GM19025 (cell line): ENCODE data around the gene SLC39A11.
"Not testable (repeated sequence)": the region's sequence is repeated elsewhere in the genome, so short reads cannot be mapped to it uniquely, and the experiment has no call there.

Experiments
- ATAC-seq: cut with Tn5 transposase; IDR thresholded peaks from one replicate; pipeline ENCODE4 v1.9.1; 2021; ENCODE audit warnings: mild to moderate bottlenecking, low read depth, moderate library complexity; ENCODE audit not compliant: unreplicated experiment

Gene SLC39A11

GRCh38 chr17:72930031-72930430 is 162.5 kb downstream of the SLC39A11 start:
- ATAC-seq, result no peak

DNA sequence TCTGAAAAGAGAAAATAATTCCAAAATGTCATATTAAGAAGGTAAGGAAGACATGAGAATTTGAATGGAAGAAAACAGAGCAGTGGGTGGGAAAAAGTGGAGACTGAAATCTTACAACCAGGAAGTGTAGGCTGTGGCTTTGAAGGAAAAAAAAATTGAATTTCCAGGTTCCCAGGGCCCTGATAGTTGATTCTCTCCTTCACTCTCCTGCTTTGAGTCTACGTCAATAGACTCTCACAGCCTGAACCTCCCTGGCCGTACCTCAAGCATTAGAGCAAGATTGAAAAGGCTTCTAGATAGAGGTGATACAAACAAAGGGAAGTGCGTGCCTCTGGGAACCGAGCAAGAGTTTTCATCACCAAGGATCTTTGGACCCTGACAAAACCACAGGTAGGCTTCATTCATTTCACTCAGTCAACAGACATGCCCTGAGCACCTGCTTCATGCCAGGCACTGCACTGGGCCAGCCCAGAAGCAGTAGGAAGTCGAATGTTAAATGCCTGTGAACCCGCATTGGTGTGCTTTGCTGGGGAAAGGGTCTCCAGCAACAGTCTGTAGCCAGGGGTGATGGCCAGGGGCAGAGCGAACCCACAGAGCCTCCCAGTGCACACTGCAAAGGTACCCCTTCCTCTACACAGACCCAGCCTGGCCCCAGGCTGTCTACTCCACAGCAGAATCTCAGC is 163.9 kb downstream of the SLC39A11 start:
- ATAC-seq, result no peak

- ATAC-seq, result no peak
Measured at GRCh38 chr17:72927760-72928159, 164.7 kb downstream of the SLC39A11 start.

DNA sequence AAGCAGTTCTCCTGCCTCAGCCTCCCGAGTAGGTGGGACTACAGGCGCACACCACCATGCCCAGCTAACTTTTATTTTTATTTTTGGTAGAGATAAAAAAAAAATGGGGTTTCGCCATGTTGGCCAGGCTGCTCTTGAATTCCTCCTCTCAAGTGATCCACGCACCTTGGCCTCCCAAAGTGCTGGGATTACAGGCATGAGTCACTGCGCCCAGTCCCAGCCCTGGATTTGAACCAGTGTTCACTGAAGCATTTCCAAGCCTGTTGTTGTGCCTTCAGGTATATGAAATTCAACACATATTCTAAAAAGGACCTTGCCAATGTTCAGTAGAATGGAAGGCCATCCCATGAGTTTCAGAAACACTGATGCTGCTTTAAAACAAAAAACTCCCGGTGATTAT is 165.3 kb downstream of the SLC39A11 start:
- ATAC-seq, result no peak

DNA sequence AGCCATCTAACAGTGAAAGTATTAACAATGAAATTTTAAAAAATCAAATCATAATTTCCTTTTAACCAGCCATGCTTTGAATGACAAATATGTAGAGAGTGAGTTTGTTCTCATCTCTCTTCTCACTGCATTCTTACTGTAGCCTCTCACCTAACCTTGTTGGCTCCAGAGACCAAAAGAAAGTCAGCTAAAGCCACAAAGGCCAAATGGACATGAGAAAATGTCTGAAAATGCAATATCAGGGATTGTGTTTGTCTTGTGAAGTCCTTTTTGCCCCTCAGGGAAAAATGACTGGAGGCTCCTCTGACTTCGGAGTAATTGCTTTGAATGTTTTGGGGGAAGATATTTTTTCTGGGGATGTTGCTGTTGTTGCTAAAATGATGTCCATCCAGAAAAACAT is 166.3 kb downstream of the SLC39A11 start:
- ATAC-seq, result no peak

DNA sequence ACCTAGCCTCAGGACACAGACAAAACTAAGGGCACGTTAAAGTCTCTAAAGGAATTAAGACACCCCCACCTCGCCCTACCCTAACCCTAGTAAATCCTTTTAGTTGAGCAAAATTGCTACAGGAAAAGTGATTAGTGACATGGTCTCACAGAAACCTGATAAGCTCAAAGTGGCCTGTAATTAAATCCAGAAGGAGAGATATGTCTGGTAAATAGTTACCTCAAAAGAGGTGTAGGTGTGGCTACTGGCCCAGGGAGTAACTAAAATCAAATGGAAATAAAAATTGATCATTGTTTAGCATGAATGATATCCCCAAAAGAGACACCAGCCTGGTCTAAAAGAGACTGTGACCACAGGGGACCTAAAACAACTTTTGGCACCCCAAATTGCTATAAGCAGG is 168.3 kb downstream of the SLC39A11 start:
- ATAC-seq, result no peak

- no peak for ATAC-seq
Measured at GRCh38 chr17:72922219-72922618, 170.3 kb downstream of the SLC39A11 start.

GRCh38 chr17:72921347-72922054 is 171.0 kb downstream of the SLC39A11 start:
- ATAC-seq, result no peak

DNA sequence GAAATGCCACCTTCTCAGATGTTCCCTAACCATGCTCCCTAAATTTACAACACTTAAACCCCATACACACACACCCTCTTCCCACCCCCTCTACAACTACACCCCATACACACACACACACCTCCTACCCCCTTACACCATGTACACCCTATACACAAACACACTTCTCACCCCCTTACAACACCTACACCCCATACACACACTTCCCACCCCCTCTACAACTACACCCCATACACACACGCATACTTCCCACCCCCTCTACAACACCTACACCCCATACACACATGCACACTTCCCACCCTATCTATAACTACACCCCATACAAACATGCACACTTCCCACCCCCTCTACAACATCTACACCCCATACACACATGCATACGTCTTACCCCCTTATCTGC is 172.0 kb downstream of the SLC39A11 start:
- no peak for ATAC-seq

- no peak for ATAC-seq
Measured at GRCh38 chr17:72916991-72917390, 175.5 kb downstream of the SLC39A11 start.

- ATAC-seq, result no peak
Measured at GRCh38 chr17:72915625-72916081, 176.8 kb downstream of the SLC39A11 start.

- no peak for ATAC-seq
Measured at GRCh38 chr17:72913142-72913682, 179.3 kb downstream of the SLC39A11 start.

DNA sequence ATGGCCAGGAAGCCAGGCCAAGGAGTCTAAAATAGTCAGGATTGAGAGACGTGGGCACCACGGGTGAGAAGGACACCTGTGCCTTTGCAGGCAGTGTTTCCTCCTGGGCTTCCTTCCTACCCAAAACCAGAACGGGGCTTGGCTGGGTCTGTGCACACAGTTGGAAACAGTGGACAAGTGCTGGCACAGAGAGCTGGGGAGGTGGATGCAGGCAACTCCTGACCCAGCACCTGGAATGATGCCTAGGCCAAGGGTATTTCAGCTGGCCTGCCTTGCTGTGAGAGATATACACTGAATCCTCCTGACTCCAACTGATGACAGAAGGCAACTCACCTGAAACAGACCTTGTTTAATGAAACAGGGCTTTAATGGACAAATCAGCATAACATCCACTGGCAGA is 186.2 kb downstream of the SLC39A11 start:
- ATAC-seq, result no peak

DNA sequence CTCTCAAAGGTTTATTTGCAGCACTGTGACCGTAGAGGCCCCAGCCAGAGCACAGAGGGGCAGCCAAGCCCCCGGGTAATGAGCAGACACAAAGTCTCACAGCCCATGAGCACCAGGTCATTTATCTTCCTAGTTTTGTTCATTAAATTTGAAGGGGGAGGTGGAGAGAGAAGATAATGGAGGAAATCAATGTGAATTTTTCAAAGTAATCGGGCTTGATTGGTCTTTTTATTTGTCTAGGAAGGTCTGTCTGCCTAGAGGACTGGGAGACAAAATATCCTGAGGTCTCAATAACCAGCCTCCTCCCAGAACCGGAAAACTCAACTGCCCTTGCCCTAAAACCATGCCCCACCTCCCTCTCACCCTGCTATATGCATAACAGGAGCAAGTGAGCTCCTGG is 189.0 kb downstream of the SLC39A11 start:
- ATAC-seq, result no peak

DNA sequence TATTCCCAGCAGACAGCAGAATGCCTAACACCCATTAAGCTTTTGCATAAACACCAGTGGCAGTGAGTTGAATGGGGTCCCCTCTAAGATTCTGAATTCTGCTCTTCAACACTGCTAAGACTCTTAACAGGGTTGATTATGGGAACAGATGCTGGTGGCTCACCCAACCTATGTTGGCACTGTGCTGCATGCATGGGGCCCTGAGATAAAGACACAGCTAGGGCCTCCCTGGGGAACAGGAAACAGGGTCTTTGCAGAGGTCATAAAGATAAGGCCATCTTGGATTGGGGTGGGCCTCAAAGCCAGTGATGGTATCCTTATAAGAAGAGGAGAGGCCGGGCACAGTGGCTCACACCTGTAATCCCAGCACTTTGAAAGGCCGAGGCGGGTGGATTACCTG is 190.8 kb downstream of the SLC39A11 start:
- ATAC-seq, result no peak

DNA sequence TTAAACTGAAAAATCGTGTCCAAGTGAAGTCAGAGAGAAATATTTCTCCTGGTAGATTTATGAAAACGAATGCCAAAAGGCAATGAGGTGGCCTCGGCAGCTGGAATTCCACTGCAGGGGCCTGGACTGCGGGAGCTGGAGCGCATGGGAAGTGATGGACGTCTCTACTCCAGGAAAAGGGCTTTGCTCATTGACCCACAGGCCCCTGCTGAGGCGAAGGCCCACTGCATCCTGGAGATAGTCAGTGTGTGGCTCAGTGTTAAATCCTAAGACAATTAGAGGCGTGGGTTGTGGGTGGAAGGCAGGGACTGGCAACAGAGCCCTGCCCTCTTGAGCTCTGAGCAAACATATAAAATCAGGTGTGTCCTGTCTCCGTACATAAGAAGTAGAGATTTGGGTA is 191.4 kb downstream of the SLC39A11 start:
- no peak for ATAC-seq

DNA sequence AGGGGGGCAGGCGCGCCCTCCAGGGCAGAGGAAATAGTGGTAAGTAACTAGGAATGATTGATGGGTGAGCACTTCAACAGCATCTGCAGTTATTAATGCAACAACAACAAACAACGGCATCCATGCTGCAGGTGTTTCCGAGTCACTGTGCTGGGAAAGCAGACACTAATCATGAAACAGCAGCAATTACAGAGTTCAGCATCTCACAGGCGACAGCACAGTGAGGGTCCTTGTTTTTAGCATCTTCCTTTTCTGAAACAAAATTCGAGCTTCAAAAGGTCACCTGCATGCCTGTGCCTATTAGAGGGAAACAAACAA is 191.9 kb downstream of the SLC39A11 start:
- no peak for ATAC-seq

GRCh38 chr17:72898725-72899124 is 193.8 kb downstream of the SLC39A11 start:
- no peak for ATAC-seq

DNA sequence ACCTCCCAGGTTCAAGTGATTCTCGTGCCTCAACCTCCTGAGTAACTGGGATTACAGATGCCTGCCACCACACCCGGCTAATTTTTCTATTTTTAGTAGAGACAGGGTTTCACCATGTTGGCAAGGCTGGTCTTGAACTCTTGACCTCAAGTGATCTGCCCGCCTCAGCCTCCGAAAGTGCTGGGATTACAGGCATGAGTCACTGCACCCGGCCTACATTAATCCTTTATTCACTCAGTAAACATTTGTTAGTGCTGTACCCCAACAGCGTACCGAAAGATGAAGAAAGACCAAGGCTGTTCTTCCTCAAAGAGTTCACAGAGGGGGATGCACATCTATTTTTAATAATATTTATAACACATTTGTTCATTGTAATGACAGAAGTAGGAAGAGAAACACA is 196.2 kb downstream of the SLC39A11 start:
- not testable (repeated sequence) for ATAC-seq

- ATAC-seq, result no peak
Measured at GRCh38 chr17:72891627-72892026, 200.9 kb downstream of the SLC39A11 start.

DNA sequence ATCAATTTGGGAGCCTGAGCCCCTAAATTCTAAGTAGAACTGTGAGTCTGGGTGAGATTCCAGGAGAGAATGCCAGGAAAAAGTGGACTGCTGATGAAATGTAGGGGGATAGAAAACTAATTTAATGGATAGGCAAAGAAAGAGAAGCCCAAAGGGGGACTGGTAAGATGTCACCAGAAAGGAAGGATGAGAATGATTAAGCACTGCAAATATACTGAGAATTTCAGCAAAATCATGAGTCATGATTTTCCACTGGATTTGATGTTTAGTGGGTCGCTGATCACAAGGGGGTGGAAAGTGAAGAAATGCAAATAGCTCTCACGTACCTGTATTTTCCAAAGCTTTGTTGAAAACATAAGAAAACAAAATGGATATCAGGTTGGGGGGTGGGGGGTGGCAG is 201.8 kb downstream of the SLC39A11 start:
- ATAC-seq, result no peak

DNA sequence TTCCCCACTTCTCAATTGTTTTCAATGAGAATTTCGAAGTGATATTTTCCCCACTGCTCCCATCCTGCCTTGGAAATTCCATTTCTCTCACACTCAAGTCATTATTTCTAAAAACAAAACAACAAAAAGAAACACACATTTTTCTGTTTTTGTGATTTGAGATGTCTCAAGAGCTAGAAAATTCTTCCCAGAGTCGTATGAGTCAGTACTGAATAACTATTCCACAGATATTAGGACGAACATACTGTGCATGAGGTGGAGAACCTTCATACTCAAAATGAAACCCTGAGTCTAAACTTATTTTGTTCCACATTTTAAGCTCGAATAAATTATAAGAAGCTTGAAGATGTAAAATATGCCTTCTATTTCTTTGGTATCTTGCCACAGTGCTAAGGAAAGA is 204.6 kb downstream of the SLC39A11 start:
- ATAC-seq, result no peak
